Posterior cingulate gyrus (tissue), 11 donors: ENCODE results near the gene ST6GALNAC1.
A peak's percentile ranks its signal among the peaks of the same experiment; 100 is the strongest.
"Not testable (repeated sequence)": the region's sequence is repeated elsewhere in the genome, so short reads cannot be mapped to it uniquely, and the experiment has no call there.

ENCODE experiments used
- DNase-seq, 10 donors: peaks; one replicate each; pipeline versions ENCODE4 v3.0.0 to v3.0.0-alpha.2; 2020 to 2021; ENCODE audit warnings: mixed read lengths in 3 of 10
- intact Hi-C: fragments of 100-400 bp; cut with DNase I; formaldehyde crosslinking; loops from one replicate; pipeline ENCODE4 v1.15.1; 2023

The ST6GALNAC1 gene

DNA sequence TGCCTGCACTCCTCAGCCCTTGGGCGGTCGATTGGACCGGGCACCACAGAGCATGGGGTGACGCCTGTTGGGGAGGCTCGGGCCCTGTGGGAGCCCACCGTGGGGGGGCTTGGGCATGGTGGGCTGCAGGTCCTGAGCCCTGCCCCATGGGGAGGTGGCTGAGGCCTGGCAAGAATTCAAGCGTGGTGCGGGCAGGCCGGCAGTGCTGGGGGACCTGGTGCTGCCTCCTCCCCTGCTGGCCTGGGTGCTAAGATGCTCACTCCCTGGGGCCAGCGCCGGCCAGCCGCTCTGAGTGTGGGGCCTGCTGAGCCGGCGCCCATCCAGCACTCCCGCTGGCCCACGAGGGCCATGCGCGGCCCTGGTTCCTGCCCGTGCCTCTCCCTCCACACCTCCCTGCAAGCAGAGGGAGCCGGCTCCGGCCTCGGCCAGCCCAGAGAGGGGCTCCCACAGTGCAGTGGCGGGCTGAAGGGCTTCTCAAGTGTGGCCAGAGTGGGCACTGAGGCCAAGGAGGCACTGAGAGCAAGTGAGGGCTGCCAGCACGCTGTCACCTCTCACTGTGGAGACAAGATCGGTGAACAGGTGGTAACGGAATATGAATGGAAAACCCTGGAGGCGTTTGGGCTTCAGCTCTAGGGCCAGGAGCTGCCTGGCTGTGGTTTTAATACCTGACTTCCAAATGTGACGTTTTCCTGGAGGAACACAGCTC, 28.5 kb downstream of the ST6GALNAC1 start:
- intact Hi-C loops, result no loop called here
- no peak for DNase-seq

DNA sequence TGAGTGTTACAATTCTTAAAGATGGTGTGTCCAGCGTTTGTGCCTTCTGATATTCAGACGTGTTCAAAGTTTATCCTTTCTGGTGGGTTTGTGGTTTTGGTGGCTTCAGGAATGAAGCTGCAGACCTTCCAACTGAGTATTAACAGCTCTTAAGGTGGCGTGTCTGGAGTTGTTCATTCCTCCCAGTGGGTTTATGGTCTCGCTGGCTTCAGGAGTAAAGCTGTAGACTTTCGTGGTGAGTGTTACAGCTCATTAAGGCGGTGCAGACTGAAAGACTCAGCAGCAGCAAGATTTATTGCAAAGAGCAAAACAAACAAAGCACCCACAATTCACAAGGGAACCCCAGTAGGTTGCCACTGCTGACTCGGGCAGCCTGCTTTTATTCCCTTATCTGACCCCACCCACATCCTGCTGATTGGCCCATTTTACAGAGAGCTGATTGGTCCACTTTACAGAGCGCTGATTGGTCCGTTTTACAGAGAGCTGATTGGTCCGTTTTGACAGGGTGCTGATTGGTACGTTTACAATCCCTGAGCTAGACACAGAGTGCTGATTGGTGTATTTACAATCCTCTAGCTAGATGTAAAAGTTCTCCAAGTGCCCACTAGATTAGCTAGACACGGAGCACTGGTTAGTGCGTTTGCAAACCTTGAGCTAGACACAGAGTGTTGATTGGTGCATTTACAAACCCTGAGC, 29.3 kb downstream of the ST6GALNAC1 start:
- intact Hi-C loops, DNase-seq: not testable (repeated sequence)

DNA sequence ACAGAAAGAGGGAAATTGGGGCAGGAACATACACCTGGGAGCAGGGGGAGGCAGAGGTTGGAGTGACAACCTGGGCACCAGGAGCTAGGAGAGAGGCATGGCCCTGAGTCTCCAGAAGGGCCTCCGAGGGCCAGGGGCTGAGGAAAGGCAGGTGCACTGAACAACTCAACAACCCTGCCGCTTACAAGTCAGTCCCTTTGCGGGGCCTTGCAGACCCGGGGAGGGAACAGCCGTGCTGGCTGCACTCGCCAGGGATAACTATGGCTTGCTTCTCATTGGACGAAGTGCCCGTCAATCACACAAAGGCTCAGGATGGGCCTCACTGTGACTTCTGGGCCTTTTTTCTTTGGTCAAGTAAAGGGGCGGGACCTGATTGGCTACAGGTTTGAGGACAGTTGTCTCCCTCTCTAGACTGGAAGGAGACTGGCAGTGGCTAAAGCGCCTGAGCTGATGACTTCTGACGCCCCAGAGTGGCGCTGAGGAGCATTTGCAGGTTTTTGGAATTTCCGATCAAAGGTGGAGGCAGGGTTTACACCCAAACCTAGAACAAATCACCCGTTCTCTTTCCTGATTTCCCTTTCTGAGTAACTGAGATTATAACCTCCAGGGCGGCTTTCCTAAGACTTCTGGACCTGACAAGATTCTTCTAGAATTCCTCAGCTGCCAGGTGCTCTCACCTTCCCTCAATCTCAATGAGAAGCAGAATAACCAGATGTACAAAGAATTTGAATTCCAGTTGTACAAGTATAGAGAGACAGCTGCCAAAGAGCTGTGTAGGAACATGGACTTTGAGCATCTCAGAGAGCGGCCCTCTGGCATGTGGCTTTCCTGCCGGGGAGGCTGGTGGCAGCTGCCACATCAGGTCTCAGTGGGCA, 30.3 kb downstream of the ST6GALNAC1 start:
- DNase-seq, result no peak
- intact Hi-C loops, result no loop called here

DNA sequence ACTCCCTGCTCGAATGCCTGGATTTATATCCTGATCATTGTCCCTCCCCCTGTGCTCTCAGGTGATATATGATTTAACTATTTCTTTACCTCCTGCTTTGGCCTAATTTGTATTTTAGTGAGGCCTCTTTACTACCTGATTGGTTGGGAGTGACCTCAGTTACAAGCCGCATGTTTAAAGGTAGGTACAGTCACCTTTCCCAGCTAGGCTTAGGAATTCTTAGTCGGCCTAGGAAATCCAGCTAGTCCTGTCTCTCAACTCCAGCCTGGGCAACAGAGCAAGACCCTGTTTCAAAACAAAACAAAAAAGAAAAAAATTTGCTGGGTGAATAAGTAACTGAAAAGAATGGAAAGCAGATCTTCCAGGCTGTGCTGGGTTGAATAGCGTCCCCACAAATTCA, 31.1 kb downstream of the ST6GALNAC1 start:
- intact Hi-C loops, result no loop called here
- DNase-seq, result no peak

DNA sequence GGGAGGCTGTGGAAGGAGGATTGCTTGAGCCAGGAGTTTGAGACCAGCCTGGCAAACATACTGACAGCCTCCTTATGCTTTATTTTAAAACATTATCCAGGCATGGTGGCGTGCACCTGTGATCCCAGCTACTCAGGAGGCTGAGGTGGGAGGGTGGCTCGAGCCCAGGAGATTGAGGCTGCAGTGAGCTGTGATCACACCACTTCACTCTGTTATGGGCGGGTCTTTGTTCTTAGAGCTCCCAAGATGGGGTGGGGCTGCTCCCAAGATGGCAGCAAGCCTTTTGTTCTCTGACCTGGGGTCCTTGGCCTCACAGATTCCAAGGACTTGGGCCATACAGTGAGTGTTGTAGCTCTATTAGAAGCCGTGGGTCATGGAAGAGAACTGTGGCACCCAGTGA, 31.8 kb downstream of the ST6GALNAC1 start:
- no peak for DNase-seq
- intact Hi-C loops, result no loop called here

DNA sequence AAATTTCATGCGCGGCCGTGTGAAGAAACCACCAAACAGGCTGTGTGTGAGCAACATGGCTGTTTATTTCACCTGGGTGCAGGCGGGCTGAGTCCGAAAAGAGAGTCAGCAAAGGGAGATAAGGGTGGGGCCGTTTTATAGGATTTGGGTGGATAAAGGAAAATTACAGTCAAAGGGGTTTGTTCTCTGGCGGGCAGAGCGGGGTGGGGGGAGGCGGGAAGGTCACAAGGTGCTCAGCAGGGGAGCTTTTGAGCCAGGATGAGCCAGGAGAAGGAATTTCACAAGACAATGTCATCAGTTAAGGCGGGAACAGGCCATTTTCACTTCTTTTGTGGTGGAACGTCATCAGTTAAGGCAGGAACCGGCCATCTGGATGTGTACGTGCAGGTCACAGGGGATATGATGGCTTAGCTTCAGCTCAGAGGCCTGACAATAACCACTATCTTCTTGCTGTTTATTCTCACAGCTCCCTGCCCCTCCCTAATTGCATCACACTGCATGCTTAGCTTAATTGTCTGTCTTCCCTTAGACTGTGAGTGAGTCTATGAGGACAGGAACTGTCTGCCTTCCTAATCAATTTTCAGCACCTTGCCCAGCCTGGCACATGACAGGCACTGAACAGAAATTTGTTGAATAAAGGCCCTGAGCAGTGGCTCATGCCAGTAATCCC, 32.3 kb downstream of the ST6GALNAC1 start:
- intact Hi-C loops, DNase-seq: not testable (repeated sequence)

DNA sequence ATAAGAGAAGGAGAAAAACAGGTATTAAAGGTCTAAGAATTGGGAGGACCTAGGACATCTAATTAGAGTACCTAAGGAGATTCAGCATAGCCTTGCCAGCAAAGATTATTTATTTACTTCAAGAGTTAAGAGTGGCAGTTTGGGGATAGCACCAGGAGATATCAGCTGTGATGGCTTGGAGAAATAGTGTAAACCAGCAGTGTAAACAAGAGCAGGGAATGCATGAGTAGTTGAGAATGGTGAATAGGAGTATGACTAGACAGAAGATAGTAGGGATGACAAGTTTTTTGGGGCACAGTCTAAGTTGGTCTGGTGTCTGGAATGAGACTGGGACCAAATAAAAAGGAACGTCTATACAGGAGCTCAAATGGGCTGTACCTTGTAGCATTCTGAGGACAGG, 36.9 kb downstream of the ST6GALNAC1 start:
- intact Hi-C loops, result not testable (repeated sequence)

DNA sequence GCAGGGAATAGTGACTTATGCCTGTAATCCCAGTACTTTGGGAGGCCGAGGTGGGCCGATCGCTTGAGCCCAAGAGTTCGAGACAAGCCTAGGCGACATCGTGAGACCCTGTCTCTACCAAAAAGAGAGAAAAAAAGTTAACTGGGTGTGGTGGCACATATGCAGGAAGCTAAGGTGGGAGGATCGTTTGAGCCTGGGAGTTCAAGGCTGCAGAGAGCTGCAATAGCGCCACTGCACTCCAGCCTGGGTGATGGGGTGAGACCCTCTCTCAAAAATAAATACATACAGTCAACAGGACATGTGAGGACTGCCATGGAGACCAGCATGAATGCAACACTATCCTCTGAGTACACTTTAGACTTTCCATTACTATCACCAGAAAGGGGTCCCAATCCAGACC, 42.5 kb downstream of the ST6GALNAC1 start:
- DNase-seq, result no peak
- intact Hi-C loops, result no loop called here

More for the DNA sequence above, 36.9 kb downstream of the ST6GALNAC1 start:
- not testable (repeated sequence) for DNase-seq

DNA sequence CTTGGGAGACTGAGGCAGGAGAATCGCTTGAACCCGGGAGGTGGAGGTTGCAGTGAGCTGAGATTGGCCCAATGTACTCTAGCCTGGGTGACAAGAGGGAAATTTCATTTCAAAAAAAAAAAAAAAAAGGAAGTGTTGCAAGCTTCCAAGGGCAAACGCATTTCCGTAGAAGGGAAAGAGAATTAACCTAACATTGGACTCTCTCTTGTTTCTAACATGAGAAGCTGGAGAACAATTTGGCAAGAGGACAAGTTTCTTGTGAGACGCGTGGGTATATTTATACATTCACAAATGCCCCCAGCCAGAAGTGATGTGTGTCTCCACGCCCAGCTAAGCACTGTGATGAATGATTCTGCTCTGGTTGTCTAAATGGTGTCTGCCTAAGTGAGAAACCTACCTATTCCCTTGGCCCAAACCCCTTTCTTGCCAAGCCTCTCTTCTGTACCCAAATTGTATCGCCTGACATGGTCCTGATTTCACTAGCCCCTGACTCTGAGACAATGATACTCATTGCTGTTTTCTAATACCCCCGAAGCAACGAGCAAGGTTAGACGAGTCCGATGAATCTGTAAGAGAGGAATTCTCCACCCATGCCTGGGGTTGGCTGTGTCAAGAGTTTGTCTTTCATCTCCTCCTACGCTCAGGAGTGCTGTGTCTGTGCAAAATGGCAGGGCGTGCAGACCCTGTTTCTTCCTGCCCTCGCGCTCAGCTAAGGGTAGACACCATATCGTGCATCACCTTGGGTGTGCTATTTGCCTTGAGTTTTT, 43.7 kb downstream of the ST6GALNAC1 start:
- DNase-seq, result peak in 1 of 10 donors; percentile 37
- intact Hi-C loops, result no loop called here

DNA sequence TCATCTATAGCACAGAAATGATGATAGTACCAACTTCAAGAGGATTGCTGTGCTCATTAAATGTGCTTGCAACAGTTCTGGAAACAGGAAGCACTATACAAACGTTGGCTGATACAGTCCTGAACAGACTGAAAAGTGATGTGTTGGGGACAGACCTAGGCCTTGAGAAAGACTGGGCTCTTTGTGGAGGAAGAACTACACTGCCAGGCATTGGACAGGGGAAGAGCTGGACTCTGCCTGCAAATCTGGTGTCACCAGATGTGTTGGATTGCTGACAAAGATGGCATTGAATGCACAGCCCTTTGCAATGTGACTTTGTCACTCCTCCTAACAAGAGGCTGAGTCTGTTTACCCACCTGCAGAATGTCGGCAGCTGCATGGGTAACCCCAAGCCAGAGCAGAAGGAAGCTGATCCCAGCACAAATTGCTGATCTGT, 45.5 kb downstream of the ST6GALNAC1 start:
- DNase-seq, result peak in 6 of 10 donors; percentile 15 to 88 (median 34)
- intact Hi-C loops, result no loop called here

DNA sequence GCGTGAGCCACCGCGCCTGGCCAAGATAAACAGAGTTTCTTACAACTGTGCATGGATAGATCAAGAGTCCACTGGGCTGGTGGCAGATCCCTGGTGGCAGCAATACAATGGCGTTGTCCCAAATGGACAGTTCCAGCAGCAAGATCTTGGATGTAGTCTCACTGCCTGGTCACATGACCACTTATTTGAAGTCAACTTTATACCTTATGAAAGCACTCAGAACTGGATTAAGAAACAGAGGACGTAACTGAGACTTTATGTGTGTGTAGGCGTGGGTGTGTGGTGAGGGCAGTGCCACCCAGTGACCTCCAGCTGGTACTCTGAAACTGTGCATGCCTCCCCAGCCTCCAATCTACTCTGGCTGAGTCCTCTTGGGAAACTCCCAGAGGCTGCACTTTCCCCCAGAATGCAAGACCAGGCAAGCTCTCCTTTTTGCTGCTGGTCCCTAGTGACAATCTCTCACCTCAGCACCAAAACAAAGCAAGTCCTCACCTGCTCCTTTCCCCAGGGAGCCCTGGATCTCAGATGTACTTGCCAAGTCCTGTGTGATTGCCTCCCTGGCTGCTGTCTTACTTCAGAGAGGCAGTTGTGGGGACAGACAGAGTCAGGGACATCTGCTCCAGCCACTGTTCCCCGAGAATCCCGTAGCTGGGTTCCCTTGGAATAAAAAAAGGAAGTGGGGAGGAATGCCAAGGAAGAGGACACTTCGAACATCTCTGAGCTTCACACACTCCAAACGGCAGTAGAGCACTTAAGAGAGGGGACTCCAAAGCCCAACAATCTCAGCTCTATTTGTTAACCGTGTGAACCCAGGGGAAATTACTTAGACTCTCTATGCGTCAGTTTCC, 46.2 kb downstream of the ST6GALNAC1 start:
- DNase-seq, result peak in 1 of 10 donors; percentile 57
- intact Hi-C loops, result no loop called here

DNA sequence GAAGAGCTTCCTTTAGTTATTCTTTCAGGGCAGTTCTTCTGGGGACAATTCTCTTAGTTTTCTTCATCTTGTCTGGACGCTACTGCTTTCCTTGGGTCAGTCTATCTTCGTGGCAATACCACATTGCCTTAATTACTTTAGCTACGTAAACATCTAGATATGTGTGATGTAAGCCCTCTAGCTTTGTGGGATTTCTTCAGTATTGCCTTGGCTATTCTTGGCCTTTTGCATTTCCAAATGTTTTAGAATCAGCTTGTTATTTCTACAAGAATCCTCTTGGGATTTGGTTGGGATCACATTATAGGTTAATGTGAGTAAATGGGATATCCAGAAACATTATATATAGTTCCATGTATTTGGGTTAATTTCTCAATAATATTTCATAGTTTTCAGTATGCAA, 48.9 kb downstream of the ST6GALNAC1 start:
- DNase-seq, result no peak
- intact Hi-C loops, result no loop called here

DNA sequence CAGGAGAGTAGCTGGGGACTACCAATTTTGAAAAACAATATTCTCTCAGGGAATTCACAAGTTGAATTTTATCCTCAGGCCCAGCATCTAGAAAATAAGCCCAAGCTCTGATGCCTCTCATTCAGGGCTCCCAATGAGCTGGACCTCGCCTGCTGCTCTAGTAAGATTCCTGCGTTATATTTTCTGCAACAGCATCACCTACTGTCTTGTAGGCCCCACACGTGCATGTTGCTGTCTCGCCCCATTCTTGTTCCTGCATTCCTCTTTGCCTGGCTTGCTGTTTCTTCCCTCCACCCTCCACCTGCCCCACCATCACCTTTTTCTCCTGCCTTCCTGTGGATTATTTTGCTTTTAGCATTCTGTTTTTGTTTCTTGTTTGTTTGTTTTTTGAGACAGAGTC, 49.6 kb downstream of the ST6GALNAC1 start:
- intact Hi-C loops, result no loop called here
- DNase-seq, result peak in 1 of 10 donors; percentile 32

DNA sequence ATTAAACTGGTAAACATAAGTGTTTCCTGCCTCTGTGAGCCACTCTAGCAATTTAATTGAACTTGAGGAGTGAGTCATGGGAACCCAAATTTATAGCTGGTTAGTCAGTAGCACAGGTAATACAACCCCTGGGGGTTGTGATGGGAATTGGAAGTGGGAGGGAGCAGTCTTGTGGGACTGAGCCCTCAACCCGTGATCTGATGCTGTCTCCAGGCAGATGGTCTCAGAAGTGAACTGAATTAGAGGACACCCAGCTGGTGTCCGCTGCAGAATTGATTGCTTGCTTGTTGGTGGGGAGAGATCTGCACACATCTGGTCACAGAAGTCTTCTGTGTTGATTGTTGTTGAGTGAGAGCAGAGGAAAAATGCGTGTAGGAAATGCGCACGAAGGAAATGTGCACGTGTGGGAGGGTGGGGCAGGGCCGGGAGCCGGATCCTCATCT, 50.2 kb downstream of the ST6GALNAC1 start:
- intact Hi-C loops, result no loop called here
- peak in 1 of 10 donors; percentile 38 for DNase-seq

DNA sequence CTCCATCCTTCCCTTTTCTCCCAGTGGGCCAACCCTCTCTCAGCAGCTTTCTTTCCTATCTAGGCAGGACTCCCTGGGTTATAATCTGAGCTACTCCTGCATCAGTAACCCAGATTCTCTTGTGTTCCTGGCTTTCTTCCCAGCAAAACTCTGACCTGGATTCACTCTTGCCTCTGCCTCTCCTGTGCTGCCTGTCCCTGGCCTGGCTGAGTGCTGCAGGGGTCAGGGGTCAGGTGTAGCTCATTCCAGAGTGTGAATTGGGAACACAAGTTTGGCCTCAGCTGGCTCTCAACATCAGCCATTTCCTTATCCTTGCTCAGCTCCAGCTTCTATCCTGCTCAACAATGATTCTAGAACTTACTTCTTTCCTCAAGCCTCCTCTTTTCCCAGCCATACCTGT, 55.4 kb downstream of the ST6GALNAC1 start:
- DNase-seq, result peak in 1 of 10 donors; percentile 9
- intact Hi-C loops, result no loop called here

DNA sequence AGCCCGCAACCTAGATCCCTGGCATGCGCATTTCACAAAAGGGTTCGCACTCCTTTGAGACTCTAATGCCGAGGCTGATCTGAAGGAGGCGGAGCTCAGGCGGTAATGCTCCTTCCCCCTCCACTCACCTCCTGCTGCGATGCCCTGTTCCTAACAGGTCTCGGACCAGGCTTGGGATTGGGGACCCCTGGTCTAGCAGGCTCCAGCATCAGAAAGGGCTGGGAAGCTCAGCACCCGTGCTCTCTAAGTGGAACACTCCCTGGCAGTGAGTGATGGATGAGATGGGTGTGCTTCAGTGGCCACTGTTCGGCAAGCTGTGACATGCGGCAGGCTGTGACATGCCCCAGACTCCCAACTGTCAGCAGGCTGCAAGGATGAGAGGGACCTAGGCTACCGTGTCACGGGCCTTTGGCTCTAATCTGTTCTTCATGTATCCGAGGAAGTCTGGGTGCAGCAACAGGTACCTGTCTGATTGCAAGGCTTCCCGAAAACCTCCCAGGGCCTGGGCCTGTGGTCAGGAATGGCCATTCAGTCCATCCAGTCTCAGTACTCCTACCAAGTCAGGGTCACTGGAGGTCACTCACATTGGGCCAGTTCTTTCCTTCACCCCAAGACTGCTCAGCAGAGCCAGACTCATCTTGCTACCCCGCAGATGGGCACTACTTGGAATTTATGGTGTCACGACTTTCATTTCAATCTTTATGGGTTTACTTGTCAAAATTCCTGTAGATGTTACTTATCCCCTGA, 56.6 kb downstream of the ST6GALNAC1 start:
- intact Hi-C loops, result no loop called here
- DNase-seq, result peak in 2 of 10 donors; percentile 54 to 57

DNA sequence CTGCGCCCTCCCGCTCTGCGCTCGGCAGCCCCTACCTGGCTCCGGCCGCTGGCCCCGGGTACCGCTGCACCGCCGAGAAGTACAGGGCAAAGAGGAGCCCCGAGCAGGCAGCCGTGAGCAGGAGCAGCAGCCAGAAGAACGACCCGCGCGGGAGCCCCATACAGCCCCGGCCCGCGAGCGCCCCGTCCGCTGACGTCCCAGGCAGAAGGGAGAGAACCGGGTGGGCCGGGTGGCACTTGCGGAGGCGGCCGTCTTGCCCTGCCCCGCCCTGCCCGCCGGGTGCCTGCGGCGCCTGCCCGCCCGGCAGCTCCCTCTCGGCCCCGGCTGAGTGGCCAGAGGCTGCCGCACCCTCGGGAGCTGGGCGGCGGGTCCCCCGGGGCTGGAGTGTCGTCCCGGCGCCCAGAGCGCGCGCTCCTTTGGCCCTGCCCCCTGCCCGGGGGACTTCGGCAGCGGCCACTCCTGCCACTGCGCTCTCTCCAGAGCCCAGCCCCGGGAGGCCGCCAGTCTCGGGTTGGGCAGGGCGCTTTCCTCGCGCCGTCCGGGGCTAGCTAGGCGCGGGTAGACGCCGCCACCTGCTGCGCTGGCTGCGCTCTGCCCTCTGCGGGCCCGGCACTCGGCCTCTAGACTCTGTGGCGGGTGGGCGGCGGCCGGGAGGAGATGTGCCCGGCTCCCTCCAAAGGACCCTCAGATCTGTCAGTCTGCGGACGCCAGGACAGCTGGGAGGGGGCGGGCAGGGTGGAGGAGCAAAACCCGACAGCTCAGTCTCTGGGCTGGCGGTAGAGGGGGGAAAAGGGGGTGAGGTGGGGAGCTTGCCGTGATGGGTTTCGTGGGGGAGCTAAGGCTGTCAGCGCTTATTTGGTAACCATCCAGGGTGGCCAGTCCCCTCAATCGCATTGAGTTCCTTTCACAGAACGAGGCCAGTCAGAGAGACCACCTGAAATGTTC, 57.6 kb downstream of the ST6GALNAC1 start, which contains the start of gene ST6GALNAC2:
TSS of gene ST6GALNAC2 (minus strand) at position 212 of the 945 bp plus-strand sequence. CDS start at position 160, 52 bp downstream.
- intact Hi-C loops, result no loop called here
- DNase-seq, result peak in 3 of 10 donors; percentile 54 to 88 (median 75)
